ENCODE results near the gene CHPF.

DNA sequence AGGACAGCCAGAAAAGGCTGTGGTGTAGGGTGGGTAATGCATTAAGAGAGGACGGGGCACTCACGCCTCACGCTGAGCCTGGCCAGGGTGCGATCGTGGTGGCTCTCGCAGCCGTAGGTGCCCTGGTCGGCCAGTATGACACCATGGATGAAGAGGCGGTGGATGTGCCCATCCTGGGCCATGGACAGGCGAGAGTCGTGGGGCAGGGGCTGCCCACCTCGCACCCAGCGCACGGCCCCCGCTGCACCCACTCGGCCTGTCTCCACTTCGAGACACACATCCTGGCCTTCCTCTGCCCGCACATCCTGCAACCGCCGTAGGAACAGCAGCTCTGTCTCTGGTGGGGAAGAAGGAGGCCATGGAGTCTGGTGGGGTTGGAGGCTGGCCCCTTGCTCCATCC lies 12.3 kb upstream of the CHPF start:
- TF ChIP-seq POLR2A (IDR thresholded peaks at IDR 0.05): no peak
- TF ChIP-seq, protein P1, sequence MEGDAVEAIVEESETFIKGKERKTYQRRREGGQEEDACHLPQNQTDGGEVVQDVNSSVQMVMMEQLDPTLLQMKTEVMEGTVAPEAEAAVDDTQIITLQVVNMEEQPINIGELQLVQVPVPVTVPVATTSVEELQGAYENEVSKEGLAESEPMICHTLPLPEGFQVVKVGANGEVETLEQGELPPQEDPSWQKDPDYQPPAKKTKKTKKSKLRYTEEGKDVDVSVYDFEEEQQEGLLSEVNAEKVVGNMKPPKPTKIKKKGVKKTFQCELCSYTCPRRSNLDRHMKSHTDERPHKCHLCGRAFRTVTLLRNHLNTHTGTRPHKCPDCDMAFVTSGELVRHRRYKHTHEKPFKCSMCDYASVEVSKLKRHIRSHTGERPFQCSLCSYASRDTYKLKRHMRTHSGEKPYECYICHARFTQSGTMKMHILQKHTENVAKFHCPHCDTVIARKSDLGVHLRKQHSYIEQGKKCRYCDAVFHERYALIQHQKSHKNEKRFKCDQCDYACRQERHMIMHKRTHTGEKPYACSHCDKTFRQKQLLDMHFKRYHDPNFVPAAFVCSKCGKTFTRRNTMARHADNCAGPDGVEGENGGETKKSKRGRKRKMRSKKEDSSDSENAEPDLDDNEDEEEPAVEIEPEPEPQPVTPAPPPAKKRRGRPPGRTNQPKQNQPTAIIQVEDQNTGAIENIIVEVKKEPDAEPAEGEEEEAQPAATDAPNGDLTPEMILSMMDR (IDR thresholded peaks at IDR 0.05): no peak
- TF ChIP-seq EP300 (IDR thresholded peaks at IDR 0.05): no peak
- no peak for TF ChIP-seq POLR2AphosphoS5 (IDR thresholded peaks at IDR 0.05)

All from upper lobe of left lung (tissue), 4 donors.